ENCODE data around the gene MAL.

The MAL gene

GRCh38 chr2:95059656-95060370 is 34.3 kb downstream of the MAL start:
- no peak overlapping the region for H3K4me3 ChIP-seq (ENCODE audit: low read depth, low read length)
- TF ChIP-seq, protein P1, sequence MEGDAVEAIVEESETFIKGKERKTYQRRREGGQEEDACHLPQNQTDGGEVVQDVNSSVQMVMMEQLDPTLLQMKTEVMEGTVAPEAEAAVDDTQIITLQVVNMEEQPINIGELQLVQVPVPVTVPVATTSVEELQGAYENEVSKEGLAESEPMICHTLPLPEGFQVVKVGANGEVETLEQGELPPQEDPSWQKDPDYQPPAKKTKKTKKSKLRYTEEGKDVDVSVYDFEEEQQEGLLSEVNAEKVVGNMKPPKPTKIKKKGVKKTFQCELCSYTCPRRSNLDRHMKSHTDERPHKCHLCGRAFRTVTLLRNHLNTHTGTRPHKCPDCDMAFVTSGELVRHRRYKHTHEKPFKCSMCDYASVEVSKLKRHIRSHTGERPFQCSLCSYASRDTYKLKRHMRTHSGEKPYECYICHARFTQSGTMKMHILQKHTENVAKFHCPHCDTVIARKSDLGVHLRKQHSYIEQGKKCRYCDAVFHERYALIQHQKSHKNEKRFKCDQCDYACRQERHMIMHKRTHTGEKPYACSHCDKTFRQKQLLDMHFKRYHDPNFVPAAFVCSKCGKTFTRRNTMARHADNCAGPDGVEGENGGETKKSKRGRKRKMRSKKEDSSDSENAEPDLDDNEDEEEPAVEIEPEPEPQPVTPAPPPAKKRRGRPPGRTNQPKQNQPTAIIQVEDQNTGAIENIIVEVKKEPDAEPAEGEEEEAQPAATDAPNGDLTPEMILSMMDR (IDR thresholded peaks at IDR 0.05; ENCODE audit: borderline replicate concordance, insufficient read depth, low read depth, low read length), result no peak

GRCh38 chr2:95060446-95061118 is 35.1 kb downstream of the MAL start:
- TF ChIP-seq, protein P1 (IDR thresholded peaks at IDR 0.05; ENCODE audit: borderline replicate concordance, insufficient read depth, low read depth, low read length), result no peak
- no peak overlapping the region for H3K4me3 ChIP-seq (ENCODE audit: low read depth, low read length)

- H3K4me3 ChIP-seq (ENCODE audit: low read depth, low read length), result no peak overlapping the region
- TF ChIP-seq, protein P1 (IDR thresholded peaks at IDR 0.05; ENCODE audit: borderline replicate concordance, insufficient read depth, low read depth, low read length), result no peak
These were observed 35.6 kb downstream of the MAL start for GRCh38 chr2:95061119-95061512.

GRCh38 chr2:95061601-95062183 is 36.2 kb downstream of the MAL start:
- TF ChIP-seq, protein P1 (IDR thresholded peaks at IDR 0.05; ENCODE audit: borderline replicate concordance, insufficient read depth, low read depth, low read length), result no peak
- no peak overlapping the region for H3K4me3 ChIP-seq (ENCODE audit: low read depth, low read length)

DNA sequence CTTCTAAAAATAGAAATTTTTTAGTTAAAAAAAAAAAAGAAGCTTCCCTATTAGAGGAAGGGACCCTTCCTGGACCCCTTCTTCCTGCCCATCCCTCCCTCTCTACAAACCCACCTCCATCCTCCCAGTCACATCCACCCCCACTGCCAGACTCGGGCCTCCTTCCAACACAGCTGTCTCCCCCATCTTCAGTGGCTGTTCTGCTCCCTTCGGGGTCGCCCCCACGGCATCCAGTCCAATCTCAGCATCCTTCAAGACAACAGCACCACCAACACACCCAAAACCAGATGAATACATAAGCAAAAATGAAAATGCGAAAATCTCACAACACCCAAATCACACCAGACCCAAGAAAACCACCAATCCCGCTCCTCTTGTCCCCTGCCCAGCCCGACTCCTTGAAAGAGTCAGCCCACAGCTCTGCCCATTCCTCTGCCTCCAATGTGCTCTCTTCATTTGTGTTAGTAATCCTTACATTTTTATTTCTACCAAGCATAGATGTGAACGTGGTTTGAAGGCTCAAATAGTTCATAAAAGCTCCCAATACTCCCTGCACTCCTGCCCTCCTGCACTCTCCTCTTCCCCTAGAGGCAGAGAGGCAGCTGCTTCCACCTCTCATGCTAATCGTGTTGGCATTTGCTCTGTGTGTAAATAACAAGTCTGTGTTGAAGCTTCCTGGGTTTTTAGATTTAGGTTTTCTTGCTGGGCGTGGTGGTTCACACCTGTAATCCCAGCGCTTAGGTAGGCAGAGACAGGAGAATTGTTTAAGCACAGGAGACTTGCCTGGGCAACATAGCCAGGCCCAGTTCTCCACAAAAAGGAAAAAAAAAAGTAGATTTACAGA is 37.0 kb downstream of the MAL start:
- H3K4me3 ChIP-seq (ENCODE audit: low read depth, low read length), result no peak overlapping the region
- TF ChIP-seq, protein P1 (IDR thresholded peaks at IDR 0.05; ENCODE audit: borderline replicate concordance, insufficient read depth, low read depth, low read length), result no peak

- no peak overlapping the region for H3K4me3 ChIP-seq (ENCODE audit: low read depth, low read length)
- TF ChIP-seq, protein P1 (IDR thresholded peaks at IDR 0.05; ENCODE audit: borderline replicate concordance, insufficient read depth, low read depth, low read length), result no peak
These were observed 37.8 kb downstream of the MAL start for GRCh38 chr2:95063086-95063958.

Data from GM12875 (cell line).